ENCODE data around the gene NME2. TPM values are rescaled to one million over a fixed set of nuclear protein-coding genes. Genes with fewer than 3 reads are reported as not detected.

The NME2 gene
- 706 and 801 TPM in 2 replicates for total RNA-seq

DNA sequence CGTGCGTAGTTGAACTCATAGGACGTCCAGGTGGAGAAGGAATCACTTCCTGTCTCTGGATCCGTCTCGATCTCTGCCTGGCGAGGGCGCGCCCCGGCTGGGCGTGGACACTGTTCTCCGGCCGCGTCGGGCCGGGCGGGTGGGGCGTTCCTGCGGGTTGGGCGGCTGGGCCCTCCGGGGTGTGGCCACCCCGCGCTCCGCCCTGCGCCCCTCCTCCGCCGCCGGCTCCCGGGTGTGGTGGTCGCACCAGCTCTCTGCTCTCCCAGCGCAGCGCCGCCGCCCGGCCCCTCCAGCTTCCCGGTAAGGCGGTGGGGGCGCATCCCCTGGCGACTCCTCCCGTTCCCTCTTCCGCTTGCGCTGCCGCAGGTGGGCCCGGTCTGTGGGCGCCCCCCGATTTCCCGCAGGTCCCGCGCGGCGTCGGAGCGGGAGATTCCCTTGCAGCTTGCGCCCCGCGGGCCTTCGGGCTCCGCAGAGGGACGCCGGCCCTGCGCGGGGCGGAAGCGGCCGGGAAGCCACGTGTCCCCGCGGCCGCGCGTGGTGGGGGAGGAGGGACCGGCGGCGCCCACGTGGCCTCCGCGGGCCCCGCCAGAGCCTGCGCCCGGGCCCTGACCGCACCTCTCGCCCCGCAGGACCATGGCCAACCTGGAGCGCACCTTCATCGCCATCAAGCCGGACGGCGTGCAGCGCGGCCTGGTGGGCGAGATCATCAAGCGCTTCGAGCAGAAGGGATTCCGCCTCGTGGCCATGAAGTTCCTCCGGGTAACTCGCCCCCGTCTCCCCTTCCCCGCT, at the start of gene NME2:
Gene NME2, plus strand, starts transcription at position 214 of the 789 bp plus-strand sequence. Its CDS starts 420 bp downstream, at position 634.

DNA sequence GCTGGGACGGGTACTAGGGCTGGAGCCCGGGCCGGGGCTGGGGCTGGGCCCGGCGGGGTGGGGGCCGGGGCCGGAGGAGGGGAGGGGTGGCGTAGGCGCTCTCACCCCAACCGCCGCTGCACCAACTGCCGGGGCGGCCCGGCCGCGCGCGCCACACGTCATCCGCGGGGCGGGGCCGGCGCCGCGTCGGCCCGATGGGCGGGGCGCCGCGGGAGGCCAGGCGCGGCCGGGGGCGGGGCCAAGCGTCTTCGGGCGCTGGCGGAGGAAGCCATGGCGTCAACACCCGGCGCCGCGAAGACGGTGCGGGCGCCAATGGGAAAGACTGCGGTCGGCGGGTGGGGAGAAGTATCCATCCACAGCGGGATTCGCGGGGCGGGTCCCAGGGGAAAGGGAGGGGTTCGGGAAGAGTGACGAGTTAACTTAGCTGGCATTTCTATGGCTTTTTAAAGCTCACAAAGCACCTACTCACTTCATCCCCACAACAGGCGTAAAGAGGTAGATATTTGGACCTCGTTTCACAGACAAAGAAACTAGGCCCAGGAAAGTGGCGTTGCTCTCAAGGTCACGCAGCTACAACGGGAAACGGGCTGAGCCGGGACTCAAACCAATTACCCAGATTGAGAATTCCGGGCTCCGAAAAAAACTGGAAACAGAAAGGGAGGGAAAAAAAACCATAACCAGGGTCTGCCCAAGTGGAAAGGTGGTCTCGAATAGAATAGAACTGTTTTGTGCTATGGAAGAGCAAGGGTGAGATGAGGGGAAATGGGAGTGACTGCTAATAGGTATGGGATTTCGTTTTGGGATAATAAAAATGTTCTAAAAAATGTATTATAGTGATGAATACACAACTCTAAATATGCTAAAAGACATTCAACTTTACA, 45.2 kb upstream of the NME2 start, which contains the start of gene SPAG9:
Gene SPAG9, minus strand, starts transcription at position 130 of the 881 bp plus-strand sequence. CDS start 212 bp downstream, outside the sequence.

DNA sequence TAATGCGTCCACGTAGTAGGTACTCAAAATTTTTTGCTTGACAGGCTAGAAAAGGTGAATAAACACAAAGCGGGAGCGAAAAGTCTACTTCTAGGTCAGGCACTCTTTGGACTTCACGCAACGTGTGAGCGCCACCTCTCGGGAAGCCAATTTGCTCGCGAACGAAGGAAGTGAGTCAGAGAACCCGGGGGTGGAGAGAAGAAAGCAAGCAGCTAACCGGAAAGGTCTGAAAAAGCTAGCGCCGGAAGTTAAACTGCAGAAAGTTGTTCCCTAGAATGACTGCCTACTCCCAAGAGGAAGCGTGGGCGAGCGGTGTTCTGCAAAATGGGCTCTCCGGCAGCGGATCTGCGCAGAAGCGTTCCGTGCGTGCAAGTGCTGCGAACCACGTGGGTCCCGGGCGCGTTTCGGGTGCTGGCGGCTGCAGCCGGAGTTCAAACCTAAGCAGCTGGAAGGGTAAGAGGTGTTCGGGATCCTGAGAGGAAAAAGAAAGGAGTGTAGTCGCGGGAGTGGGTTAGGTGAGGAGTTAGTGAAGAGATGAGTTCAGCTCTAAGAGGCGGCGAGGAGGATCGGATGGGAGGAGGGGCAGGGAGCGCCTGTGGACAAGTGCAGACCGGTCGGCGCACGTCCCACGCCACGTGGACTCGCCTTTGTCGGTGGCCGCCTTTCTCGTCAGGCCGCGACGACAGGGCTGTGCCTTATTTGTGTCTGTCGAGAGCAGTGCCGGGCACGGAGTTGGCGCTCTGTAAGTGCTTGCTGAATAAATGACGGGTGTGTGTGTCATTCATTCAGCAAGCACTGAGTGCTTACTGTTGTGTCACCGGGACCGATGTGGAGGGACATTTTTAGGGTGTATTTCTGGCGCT, 12.8 kb upstream of the NME2 start, which contains the start of gene NME1:
Gene NME1, plus strand, starts transcription at position 350 of the 863 bp plus-strand sequence. CDS start 2,096 bp downstream, outside the sequence.

Other genes starting within 250 kb of the NME2 start
- gene SPAG9, start 45.5 kb upstream of the NME2 start, total RNA-seq: 125 and 175 TPM in 2 replicates
- gene NME1, start 12.9 kb upstream of the NME2 start, total RNA-seq: 69.6 and 293 TPM in 2 replicates
- 5.9 and 9.9 TPM in 2 replicates for gene MBTD1, start 93.6 kb downstream of the NME2 start, total RNA-seq
- gene UTP18, start 94.1 kb downstream of the NME2 start, total RNA-seq: 36.4 and 57.5 TPM in 2 replicates